Hematopoietic multipotent progenitor cell treated with erythropoietin and hydrocortisone succinate and interleukin-3 and kit ligand, for 6 days (in vitro differentiated cells): ENCODE data around the gene HOXA11.
A peak's percentile ranks its signal among the peaks of the same experiment; 100 is the strongest.

Experiments used
- DNase-seq: peaks from one replicate; pipeline ENCODE4 v3.0.0-alpha.2; 2015

The HOXA11 gene

DNA sequence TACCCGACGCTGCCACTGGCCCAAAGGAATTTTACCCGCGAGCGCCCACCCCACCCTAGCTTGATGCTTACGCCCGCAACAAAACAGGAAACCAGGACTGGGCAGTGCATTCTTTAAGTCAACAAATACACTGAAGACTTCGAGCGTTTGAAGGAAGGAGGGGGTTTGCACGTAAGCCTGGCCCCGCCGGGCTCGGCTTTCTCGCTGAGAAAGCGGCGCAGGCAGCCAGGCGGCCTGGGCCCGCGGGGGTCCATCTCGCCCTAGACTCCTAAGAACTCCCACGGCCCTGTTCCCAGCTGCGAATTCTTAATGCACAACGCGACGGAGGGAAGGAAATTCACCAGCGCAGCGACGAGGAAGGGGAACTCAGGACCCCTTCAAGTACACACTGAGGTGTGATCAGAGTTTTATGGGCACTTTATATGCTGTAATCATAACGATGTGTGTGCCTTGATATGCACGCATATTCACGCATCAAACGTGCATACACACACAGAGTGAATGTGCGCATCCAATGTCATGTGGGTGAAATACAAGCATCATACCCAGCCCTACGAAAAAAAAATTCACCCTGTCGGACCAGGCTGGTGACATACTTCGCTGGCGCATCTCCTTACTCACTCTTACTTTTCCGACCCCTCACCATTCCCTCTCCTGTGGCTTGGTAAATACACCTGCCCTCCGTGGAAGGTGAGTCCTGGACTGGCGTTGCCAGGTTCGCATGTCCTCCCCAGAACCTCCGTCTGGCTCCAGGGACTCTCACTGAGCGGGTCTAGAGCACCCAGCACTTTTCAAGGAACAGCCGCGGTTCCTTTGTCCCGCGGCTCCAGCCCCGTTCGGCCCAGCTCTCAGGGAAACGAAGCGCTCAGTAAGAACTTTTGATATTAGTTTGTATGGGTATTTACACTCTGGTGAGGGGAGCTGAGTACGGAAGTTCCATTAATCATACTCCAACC is 20.6 kb upstream of the HOXA11 start:
- no peak for DNase-seq

- no peak for DNase-seq
Observed at GRCh38 chr7:27204851-27205322, 19.9 kb upstream of the HOXA11 start.

DNA sequence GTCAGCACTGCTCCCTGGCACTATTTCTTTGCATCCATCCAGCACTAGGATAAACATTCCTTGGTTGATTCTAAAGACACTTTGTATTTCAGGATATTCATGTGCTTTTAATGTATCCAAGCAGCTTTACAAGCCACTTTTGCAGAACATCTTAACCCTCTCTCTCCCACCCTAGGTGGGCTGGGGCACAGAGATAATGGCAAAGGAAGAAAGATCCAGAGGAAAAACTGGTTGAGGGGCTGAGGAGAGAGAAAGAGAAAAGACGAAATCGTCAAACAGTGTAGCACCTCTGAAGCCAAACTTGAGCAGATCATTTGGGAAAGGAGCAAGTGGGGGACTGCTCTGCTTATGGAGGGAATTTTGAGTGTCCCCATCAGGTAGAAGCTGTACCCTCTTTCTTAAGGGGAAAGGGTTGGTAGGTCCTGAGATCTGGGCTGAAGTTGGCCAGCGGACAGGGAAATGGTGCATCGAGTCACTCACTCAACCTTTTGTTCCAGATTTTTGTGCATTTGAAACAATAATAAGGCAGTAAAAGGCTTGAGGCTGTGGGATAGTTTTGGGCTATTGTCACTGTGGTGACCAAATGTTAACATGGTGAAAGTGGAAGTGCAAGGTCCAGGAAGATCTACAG is 19.0 kb upstream of the HOXA11 start:
- no peak for DNase-seq

DNA sequence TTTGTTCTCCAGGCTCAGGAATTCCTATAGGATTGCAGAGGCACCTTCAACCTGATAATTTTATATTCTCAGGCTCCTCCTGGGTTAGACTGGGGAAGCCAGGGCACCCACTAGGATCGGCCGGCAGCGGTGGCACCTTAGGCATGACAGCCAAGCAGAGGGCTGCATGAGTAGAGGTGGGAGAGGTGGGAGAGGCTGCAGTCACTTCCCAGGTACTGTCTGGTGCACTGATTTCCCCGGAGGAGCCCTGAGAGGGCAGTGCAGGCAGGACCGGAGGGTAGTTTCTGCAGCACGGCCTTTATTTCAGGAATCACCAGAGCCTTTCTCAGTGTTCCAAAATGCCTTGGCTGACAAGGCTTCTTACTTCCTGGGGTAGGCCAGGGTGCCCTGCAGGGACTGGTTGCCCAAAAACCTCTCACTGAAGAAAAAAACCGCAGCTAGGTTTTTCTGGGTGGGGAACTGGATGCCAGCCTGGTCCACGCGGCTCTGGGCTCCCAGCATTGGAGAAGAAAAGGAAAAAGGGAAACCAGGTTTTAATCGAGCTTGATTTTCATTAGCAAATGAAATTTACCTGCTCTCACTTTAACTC is 18.4 kb upstream of the HOXA11 start:
- DNase-seq = no peak

GRCh38 chr7:27202862-27203134 is 17.8 kb upstream of the HOXA11 start:
- DNase-seq = no peak

DNA sequence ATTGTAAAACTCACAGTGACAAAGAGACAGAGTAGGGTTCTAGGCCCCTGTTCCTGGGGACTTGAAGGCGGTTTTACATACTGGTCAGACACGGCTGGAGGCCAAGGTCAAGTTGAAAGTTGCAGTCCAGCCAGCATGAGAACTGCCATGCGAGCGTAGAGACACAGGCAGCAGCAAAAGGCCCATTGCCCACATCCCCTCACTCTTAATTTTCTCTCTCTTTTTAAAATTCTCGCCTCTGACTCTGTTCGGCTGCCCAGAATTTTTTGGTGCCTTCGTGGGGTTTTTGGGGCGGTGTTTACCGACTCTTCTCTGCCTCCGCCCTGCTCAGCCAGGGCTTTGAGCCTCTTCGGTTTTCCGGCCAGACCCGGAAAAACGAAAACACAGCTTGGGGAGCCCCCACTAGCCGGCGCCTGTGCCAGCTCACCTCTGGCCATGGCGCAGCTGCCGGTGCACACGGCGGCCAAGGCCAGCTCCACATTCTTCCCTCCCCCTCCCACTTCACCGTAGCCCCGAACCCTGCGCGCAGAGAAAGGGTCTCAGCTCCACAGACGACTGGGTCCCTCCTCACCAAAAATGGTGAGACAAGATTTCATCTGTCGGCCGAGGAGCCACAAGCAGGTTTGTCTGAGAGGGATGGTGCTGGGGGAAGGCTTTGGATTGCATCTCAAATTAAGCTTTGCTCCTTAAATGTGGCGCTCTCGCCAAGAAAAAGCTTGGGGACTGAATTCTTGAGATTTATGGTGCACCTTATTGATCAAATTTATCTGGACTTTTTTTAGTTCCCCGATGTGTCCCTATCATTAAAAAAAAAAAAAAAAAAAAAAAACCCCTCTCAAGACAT is 17.2 kb upstream of the HOXA11 start:
- DNase-seq = no peak

DNA sequence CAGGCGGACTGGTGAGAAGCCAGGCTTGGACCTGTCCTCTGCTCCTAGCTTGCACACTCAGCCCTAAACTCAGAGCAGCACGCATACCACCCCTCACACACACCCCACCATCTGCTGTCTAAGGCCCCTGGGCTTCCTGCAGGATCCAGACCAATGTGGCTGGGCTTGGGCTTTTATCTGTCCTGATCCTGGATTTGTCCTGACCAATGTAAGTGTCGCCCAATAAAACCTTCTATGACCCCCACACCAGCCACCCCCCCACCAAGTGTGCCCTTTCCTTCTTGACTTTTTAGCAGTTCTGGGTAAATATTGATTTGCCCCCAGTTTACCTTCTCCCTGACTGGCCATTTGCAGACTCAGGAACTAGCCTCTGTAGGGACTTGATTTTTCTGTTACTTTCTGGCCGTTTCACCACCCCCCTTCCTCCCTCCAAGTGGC is 16.6 kb upstream of the HOXA11 start:
- no peak for DNase-seq

DNA sequence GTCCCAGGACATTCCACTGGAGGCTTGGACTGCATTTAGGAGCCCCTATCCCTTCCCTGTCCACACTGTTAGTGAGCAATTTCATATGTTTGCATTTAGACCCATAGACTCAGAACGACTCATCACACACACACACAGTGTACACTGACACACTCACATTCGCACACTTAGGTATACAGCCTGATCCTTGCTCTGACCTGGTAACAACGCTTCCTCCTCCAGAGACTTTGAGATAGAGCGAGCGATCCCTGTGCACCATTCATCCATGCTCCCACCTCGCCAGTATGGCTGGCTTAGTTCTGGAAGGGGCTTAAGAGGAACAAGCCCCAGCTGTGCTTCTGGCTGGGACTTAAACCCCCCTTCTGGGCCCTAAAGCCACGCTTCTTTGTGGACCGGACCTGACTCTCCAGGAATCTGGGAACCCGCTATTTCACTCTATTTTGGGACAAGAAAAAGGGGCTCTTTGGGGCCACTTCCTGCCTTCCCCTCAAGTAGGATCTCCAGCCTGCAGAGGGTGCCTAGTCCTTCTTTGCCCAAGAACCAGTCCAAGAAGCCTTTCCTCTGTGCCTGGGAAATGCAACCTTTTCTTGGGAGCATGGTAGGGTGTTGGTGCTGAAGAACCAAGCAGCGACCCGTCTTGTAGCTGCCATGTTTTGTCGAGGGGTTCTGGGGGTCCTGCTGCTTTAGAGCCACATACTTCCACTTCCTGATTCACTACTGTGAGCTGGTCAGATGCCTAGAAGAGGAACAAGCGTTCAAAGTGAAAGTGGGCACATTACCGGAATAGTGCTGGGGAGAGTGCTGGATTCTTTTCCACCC is 15.9 kb upstream of the HOXA11 start:
- peak; percentile 50 for DNase-seq

DNA sequence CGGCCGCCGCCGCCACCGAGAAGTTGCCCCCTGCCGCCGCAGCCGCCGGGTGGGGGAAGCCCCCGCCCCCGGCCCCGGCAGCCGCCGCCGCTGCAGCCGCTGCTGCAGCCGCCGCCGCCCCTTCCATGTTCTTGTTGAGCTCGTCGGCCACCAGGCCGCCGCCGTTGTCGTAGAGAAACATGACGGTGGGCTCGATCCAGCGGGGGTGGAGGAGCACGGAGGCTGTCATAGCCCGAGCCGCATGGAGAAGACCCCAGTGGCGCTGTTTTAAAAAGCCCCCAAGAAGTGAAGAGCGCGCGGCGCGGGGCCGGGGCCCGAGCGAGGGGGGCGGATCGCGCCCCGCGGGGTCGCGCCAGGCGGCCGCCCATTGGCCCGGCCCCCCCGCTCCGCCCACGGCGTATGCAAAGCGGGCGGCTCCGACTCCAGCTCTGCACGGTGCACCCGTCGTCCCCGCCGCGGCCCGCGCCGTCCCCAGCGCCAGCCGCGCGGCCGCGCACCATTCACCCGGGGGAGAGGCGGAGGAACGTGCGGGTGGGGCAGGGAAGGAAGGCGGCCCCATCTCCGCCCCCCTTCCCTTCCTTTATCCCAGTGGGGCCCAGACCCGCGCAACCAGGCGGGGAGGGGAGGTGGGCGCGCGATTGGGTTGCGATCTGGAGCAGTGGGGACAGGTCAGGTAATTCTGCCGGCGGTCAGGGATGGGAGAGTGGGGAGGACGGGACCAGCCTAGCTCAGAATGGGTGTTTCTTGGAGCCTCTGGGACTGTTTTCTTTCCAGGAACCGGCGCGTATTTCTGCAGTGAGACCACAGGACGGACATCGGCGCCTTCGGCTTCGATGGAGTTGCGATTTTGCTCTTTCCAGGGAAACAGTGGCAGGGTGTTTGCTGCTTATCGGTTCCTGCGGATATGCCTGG is 15.1 kb upstream of the HOXA11 start, which contains the start of gene HOXA13:
HOXA13 (minus strand) TSS at position 243 of the 912 bp plus-strand sequence; CDS start at position 229, 14 bp downstream.
- DNase-seq = peak; percentile 48

DNA sequence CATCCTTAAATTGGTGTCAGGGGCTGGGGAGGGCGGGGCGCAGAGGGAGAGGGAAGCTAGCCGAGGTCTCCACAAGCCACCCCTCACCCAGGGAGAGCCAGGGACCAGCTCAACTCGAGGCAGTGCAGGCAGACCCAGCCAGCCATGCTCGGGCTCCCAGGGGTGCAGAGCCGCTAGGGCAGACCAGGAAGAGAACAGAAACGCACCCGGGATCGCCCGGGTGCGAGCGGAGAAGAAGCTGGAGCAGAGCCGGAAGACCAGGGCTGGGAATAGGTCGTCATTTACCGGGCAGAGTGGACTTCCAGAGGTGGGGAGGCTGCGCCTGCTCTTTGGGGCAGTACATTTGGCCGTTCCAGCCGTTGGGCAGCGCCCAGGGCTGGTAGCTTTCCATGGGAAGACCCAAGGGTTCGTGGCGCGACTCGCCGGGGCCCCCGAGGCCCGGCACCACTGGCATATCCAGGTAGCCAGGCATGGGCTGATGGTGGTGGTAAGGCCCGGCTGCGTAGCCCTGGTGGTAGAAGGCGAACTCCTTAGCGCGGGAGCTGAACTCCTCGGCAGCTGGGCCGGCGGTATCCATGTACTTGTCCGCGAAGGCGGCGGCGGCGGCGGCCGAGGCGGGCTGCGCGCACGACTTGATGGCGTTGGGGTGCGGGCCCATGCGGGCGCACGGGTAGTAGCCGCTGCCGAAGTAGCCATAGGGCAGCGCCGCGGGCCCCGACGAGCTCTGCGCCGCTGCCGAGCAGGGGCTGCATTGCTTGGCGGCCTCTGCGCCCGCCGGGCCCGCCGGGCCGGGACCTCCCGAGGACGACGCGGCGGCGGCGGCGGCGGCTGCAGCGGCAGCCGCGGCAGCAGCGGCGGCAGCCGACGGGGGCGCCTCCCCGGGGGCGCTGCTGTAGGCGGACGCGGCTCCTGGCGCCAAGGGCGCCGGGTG is 14.1 kb upstream of the HOXA11 start:
- DNase-seq = no peak

GRCh38 chr7:27198138-27198841 is 13.3 kb upstream of the HOXA11 start:
- DNase-seq = no peak

GRCh38 chr7:27197137-27198042 is 12.4 kb upstream of the HOXA11 start:
- no peak for DNase-seq

DNA sequence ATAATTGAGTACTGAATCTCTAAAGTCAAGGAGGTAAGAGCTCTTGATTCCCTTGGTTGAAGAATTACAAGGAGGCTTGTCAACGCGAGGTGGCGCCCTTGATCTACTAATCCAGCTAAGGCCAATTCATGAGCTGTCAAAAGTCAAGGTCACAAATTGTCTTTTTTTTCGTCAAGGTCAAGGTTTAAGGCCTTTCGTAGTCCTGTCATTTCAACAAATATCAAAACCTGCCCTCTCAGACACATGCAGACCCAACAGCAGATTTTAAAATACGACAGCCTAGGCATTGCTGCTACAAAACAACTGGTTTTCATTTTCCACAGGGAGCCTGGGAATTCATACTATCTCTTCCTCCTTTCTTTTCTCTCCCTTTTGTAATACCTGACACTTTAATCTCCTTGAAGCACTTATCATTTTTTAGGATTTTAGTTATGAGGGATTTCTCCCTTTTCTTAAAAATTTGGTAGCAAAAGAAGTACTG is 11.3 kb upstream of the HOXA11 start:
- peak; percentile 91 for DNase-seq

DNA sequence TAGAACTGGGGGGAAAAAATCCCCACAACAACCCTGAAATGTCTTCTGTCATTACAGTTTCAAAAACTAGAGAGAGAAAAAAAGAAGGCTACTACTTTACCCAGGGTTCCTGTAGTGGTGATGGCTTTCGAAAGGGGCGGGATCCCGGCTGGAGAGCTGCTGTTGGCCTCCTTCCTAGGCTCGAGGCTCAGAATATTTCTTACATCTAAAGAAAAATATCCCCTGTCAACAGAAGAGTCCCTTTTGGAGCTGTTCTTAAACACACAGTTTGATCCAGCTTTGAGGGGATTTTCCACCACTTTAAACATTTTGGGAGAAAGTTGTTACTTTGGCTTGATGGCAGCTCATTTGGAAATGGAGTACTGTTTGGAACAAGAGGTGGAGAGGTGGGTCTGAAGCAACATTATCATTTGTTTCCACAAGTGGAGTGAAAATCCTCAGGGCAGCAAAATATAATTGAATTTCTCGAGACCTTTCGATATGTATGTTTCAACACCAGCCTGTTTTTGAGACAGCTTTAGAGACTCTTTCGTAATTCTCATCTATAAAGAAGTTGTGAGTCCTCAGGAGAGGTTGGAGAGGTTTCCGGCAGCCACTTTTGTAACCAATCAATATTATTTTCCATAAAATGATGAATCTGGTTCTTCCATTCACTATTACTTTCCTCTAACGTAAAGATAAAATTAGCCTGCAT is 9.8 kb upstream of the HOXA11 start:
- DNase-seq = no peak

DNA sequence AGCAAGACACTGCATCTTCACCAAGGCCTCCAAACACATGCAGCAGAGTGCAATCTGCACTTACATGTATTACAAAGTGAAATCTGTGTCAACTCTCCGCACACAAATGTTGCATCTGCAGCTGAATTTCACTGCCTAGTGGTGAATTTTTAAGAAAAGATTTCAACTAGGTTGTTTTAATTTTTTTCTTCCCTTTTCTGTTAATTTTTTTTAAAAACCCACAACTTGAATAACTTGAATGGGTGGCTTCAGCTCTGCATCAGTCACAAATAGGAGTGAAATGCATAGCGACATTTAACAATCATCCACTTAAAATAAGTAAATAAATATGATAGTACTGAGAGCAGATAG is 8.9 kb upstream of the HOXA11 start:
- DNase-seq = no peak

GRCh38 chr7:27193335-27194001 is 8.4 kb upstream of the HOXA11 start:
- DNase-seq = no peak
